OCI-LY7 (cell line): Measurements from ENCODE around the gene KCTD17. TPM values are rescaled to one million over a fixed set of nuclear protein-coding genes. Genes with fewer than 3 reads are reported as not detected.

Experiments used
- BruUV-seq: library from RNA; stranded (reverse); fragments of 400-500 nt; replicated peaks from 2 replicates; lab custom pipeline; 2021; lab: Mats Ljungman, UMichigan
- CTCF ChIA-PET: fragments of 300-600 bp; sonication (Branson Sonifier 250); formaldehyde crosslinking; loops from one replicate; lab custom pipeline; 2022; ENCODE audit warnings: antibody characterized with exemption; ENCODE audit not compliant: unreplicated experiment; lab: Charles Lee
- POLR2A ChIA-PET: fragments of 300-600 bp; sonication (Branson Sonifier 250); formaldehyde crosslinking; loops from one replicate; lab custom pipeline; 2022; ENCODE audit warnings: antibody characterized with exemption; lab: Charles Lee
- DNase-seq: peaks from one replicate; pipeline ENCODE4 v3.0.0-alpha.2; 2015; ENCODE audit warnings: low spot score
- H2AFZ ChIP-seq: fragments of 200-600 bp; sonication (generic), shearing (Covaris generic); 2 replicates; pipeline ENCODE4 v1.6.1; 2014; ENCODE audit warnings: mild to moderate bottlenecking, antibody characterized with exemption, low read length, moderate library complexity
- H3K27ac ChIP-seq: fragments of 200-600 bp; sonication (generic); 2 replicates; pipeline ENCODE4 v1.5.1; 2014; ENCODE audit warnings: mixed run types, low read depth, mild to moderate bottlenecking, moderate library complexity, low read length, inconsistent platforms; ENCODE audit not compliant: poor library complexity, severe bottlenecking
- H3K36me3 ChIP-seq: fragments of 200-600 bp; sonication (generic); 2 replicates; pipeline ENCODE4 v1.6.1; 2014; ENCODE audit warnings: mild to moderate bottlenecking, antibody characterized with exemption, low read length, moderate library complexity, mixed read lengths; ENCODE audit not compliant: insufficient read depth
- H3K4me1 ChIP-seq: fragments of 200-600 bp; sonication (generic); 2 replicates; pipeline ENCODE4 v1.5.1; 2014; ENCODE audit warnings: mild to moderate bottlenecking, low read length; ENCODE audit not compliant: insufficient read depth, poor library complexity, severe bottlenecking
- H3K4me2 ChIP-seq: fragments of 200-600 bp; sonication (generic); 2 replicates; pipeline ENCODE4 v1.6.1; 2014; ENCODE audit warnings: mild to moderate bottlenecking, low read length
- H3K4me3 ChIP-seq: fragments of 200-600 bp; sonication (generic); 2 replicates; pipeline ENCODE4 v1.5.1; 2014; ENCODE audit warnings: mild to moderate bottlenecking, low read depth, low read length; ENCODE audit not compliant: poor library complexity, severe bottlenecking
- H3K79me2 ChIP-seq: fragments of 200-600 bp; sonication (generic); 2 replicates; pipeline ENCODE4 v1.6.1; 2016; ENCODE audit warnings: low read depth, mild to moderate bottlenecking, low read length, moderate library complexity, mixed read lengths; ENCODE audit not compliant: insufficient read depth
- H3K9me2 ChIP-seq: fragments of 200-600 bp; sonication (generic); 2 replicates; pipeline ENCODE4 v1.6.1; 2016; ENCODE audit warnings: mild to moderate bottlenecking, low read length, mixed read lengths; ENCODE audit not compliant: insufficient read depth
- H3K9me3 ChIP-seq: fragments of 200-600 bp; sonication (generic); 2 replicates; pipeline ENCODE4 v1.6.1; 2014; ENCODE audit warnings: mild to moderate bottlenecking, mixed run types, low read length, mixed read lengths
- H4K20me1 ChIP-seq: fragments of 200-600 bp; sonication (generic); 2 replicates; pipeline ENCODE4 v1.6.1; 2014; ENCODE audit warnings: mild to moderate bottlenecking, antibody characterized with exemption, low read length, moderate library complexity, mixed read lengths; ENCODE audit not compliant: insufficient read depth
- EZH2phosphoT487 ChIP-seq: fragments of 200-600 bp; sonication (generic); IDR thresholded peaks from 2 replicates; pipeline ENCODE4 v1.6.1; 2018; ENCODE audit warnings: low read depth, borderline replicate concordance, mild to moderate bottlenecking, mixed run types, antibody characterized with exemption, low read length, moderate library complexity, mixed read lengths
- intact Hi-C: fragments of 100-400 bp; cut with micrococcal nuclease; formaldehyde crosslinking; loops from one replicate; pipeline ENCODE4 v1.10.0; 2022; ENCODE audit not compliant: unreplicated experiment
- total RNA-seq, 2 experiments: library from RNA; depleted of rRNA in 1 of 2; stranded (reverse); fragments of >200 nt in 1 of 2; shearing (Covaris generic) in 1 of 2; gene quantifications; 2 replicates each; pipeline ENCODE4 v1.2.3, GENCODE V29; 2014 to 2022
- TF ChIP-seq, protein P1 (sequence below): fragments of 200-600 bp; sonication (generic); conservative IDR thresholded peaks from 2 replicates; pipeline ENCODE4 v1.5.1; 2014; ENCODE audit warnings: mild to moderate bottlenecking, antibody characterized with exemption, low read length, moderate library complexity, mixed read lengths

Gene KCTD17
- total RNA-seq, 2 experiments from 2014 or later: 17.7 to 21.7 TPM

DNA sequence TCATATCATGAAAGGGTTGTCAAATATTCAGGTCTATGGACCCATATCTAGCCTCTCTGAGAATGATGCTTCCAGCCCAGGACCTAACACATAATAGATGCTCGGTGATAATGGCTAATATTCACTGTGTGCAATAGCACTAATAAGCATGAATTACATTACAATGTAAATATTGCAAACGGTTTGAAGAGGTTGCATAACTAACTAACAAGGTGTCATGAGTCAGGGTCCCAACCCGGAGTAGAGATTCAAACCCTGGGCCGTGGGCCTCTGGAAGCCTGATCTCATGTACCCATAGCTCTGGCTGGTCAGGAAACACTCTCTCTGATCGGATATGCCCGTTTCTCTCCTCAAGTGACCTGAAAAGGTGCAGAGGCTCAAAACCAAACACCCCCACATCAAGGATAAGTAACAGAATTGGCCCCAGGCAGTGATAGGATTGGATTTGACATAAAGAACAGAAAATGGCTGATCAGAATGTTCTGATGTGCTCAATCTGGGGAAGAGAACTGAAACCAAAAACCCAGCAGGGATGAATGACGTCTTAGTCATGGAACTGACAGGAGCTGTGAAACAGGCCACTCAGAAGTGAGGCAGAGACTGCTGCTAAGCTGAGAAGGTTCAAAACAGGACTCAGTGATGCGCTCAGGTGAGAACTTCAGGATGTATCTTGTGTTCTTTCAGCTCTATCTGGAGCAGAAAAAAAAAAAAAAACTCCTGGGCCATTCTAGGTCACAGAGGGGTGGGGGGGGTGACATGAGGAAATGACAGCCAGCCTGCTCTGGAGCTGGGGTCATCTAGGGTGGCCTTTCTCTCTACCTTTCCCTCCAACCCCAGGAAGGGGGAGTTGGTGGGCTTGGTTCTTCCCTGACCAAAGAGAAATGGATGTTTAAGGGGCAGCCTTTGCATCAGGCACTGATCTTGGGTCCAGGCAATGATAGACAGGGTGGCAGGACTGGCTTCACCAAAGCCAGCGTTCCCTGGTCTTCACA is 6.6 kb upstream of the KCTD17 start:
- Histone ChIP-seq H4K20me1 (no peaks in the 10 kb centered on the region), H2AFZ (no peak overlapping the region), H3K9me3 (no peaks in the 10 kb centered on the region), H3K4me3 (no peak overlapping the region), H3K9me2 (no peaks in the 10 kb centered on the region), H3K27ac (no peak overlapping the region), H3K79me2 (no peaks in the 10 kb centered on the region), H3K36me3 (no peaks in the 10 kb centered on the region), H3K4me1 (no peaks in the 10 kb centered on the region), H3K4me2 (no peak overlapping the region)
- no TSS peak for BruUV-seq
- intact Hi-C loops: loop anchor here (2.0 kb wide), 1 partner anchor 262 kb away; no protein-coding TSS in a partner anchor
- ChIA-PET POLR2A (interaction anchor here (0.6 to 1.6 kb wide), 3 partner anchors 19 to 227 kb away, joined by 3 to 6 read pairs (median 3); no protein-coding TSS in a partner anchor), CTCF (interaction anchor here (0.5 to 1.0 kb wide), 2 partner anchors 26 to 224 kb away, joined by 3 to 10 read pairs; partner anchors contain the start of gene TST)
- TF ChIP-seq EZH2phosphoT487: no peak
- no peak for DNase-seq

DNA sequence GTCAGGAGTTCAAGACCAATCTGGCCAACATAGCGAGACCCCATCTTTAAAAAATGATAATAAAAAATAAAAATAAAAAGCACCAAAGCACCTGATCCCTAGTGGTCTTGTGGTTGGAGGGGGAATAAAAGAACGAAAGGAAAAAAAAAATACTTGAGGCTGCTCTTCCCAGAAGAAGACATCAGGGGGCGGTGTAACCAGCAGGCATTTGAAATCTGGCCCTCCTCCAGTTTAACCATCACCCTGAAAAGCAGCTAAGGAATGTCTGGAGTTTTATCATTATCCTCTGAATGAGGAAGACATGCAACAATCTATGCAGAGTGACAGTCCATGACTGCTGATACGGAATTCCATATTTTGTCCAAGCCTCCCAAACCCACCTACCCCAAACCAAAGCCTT is 5.6 kb upstream of the KCTD17 start:
- H3K36me3 ChIP-seq: no peaks in the 10 kb centered on the region
- no peak overlapping the region for H2AFZ ChIP-seq
- no peak overlapping the region for H3K4me3 ChIP-seq
- CTCF ChIA-PET: no interaction called here
- no peak overlapping the region for H3K4me2 ChIP-seq
- no peaks in the 10 kb centered on the region for H3K9me2 ChIP-seq
- no peak overlapping the region for H3K27ac ChIP-seq
- no peaks in the 10 kb centered on the region for H3K4me1 ChIP-seq
- no TSS peak for BruUV-seq
- DNase-seq: peak; percentile 21
- H3K9me3 ChIP-seq: no peaks in the 10 kb centered on the region
- TF ChIP-seq, protein P1, sequence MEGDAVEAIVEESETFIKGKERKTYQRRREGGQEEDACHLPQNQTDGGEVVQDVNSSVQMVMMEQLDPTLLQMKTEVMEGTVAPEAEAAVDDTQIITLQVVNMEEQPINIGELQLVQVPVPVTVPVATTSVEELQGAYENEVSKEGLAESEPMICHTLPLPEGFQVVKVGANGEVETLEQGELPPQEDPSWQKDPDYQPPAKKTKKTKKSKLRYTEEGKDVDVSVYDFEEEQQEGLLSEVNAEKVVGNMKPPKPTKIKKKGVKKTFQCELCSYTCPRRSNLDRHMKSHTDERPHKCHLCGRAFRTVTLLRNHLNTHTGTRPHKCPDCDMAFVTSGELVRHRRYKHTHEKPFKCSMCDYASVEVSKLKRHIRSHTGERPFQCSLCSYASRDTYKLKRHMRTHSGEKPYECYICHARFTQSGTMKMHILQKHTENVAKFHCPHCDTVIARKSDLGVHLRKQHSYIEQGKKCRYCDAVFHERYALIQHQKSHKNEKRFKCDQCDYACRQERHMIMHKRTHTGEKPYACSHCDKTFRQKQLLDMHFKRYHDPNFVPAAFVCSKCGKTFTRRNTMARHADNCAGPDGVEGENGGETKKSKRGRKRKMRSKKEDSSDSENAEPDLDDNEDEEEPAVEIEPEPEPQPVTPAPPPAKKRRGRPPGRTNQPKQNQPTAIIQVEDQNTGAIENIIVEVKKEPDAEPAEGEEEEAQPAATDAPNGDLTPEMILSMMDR: peak; percentile 79
- no peak for TF ChIP-seq EZH2phosphoT487
- POLR2A ChIA-PET: interaction anchor here (1.6 kb wide), 1 partner anchor 26 kb away, joined by 3 read pairs; no protein-coding TSS in a partner anchor
- no peaks in the 10 kb centered on the region for H3K79me2 ChIP-seq
- intact Hi-C loops: loop anchor here (2.0 kb wide), 1 partner anchor 263 kb away; no protein-coding TSS in a partner anchor
- H4K20me1 ChIP-seq: no peaks in the 10 kb centered on the region

DNA sequence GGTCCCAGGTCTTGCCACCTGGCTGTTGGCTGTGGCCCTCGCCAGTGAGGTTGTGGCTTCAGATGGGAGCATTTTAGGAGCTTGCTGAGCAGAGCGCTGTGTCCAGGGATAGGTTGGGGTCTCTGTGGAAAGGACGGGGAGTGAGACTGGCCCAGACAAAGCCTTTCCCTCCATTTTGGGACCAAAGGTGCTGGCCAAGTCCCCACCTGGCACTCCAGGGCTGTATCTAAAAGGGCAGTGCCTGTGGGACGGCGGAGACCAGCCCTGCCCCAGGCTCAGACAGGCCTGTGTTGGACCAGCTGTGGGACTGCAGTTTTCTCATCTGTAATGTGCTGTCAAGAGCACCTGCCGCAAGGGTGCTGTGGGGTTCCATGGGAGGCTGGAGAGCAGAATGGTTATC is 5.0 kb upstream of the KCTD17 start:
- Histone ChIP-seq H3K9me2 (no peaks in the 10 kb centered on the region), H4K20me1 (no peaks in the 10 kb centered on the region), H3K36me3 (no peaks in the 10 kb centered on the region), H3K27ac (no peak overlapping the region), H3K79me2 (no peaks in the 10 kb centered on the region), H2AFZ (no peak overlapping the region), H3K4me1 (no peaks in the 10 kb centered on the region), H3K4me3 (no peak overlapping the region), H3K4me2 (no peak overlapping the region), H3K9me3 (no peaks in the 10 kb centered on the region)
- intact Hi-C loops: no loop called here
- BruUV-seq: no TSS peak
- POLR2A ChIA-PET: interaction anchor here (1.6 kb wide), 1 partner anchor 26 kb away, joined by 3 read pairs; no protein-coding TSS in a partner anchor
- no peak for DNase-seq
- CTCF ChIA-PET: no interaction called here
- TF ChIP-seq, protein P1: no peak
- TF ChIP-seq EZH2phosphoT487: no peak
